LNCAP (cell line): ENCODE measurements around the gene MRPS18A.

Experiments used
- CTCF ChIP-seq: fragments of 450-650 bp; IDR thresholded peaks from 2 replicates; pipeline ENCODE4 v1.5.1; 2017; ENCODE audit warnings: mild to moderate bottlenecking

The MRPS18A gene

GRCh38 chr6:43636308-43636659 lies 51.3 kb downstream of the MRPS18A start:
- no peak for TF ChIP-seq CTCF

- TF ChIP-seq CTCF: no peak
Measured at GRCh38 chr6:43635387-43636307, 51.9 kb downstream of the MRPS18A start, which contains the start of gene MAD2L1BP. TSS of gene MAD2L1BP (plus strand) at chr6:43635840. CDS start at chr6:43635876, 36 bp downstream.

- TF ChIP-seq CTCF: no peak
Measured at GRCh38 chr6:43634702-43635303, 52.8 kb downstream of the MRPS18A start.

GRCh38 chr6:43630980-43631619 lies 56.5 kb downstream of the MRPS18A start:
- TF ChIP-seq CTCF: no peak

- TF ChIP-seq CTCF: no peak
Measured at GRCh38 chr6:43629505-43630300, 57.9 kb downstream of the MRPS18A start.

GRCh38 chr6:43629104-43629504 lies 58.5 kb downstream of the MRPS18A start, which contains the start of gene GTPBP2:
TSS of gene GTPBP2 (minus strand) at chr6:43629264. CDS start at chr6:43629162, 102 bp downstream.
- TF ChIP-seq CTCF: no peak
